HG02981 (cell line): ENCODE results near the gene ZFAND2A.
"Not testable (repeated sequence)": the region's sequence is repeated elsewhere in the genome, so short reads cannot be mapped to it uniquely, and the experiment has no call there.

Source experiments
- ATAC-seq: cut with Tn5 transposase; IDR thresholded peaks from one replicate; pipeline ENCODE4 v1.9.1; 2021; ENCODE audit warnings: mild to moderate bottlenecking, moderate library complexity; ENCODE audit not compliant: unreplicated experiment

Gene ZFAND2A

DNA sequence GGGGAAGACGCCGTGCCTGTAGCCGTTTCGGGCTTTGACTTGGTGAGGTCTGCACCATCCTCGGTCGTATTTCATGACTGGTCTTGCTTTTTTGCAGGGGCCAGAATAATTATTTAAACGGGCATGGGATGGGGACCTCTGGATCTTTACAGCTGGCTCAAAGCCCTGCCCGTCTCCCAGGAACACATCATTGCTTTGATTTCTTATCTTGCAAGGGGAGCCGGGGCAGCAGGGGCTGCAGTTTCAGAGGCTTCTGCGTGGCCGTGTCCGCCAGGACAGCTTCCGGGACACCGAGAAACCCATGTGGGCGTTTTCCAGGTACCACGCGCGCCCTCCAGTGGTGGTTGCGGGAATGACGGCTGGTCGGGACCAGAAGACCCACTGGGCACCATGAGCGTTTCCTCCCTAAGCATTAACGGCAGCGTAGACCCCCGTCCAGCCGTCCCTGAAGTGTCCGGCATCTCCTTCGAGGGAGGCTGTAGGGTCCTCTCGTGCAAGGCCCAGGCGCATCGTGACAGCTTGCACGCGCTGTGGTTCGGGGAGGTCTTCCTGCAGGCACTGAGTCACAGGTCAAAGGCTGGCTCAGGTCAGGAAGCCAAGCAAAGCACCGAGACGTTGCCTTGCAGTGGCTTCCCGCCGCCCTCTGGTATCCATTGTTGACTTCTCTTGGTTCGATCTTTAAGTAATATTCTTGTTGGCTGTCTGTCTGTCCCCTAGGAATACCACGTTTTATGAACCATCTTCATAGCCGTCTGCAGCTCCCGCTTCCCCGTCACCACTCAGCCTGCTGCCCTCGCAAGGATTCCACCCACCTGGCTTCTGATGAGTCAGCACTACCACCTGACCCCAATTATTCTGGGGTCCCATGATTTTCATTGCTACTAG is 16.2 kb upstream of the ZFAND2A start:
- ATAC-seq: no peak

DNA sequence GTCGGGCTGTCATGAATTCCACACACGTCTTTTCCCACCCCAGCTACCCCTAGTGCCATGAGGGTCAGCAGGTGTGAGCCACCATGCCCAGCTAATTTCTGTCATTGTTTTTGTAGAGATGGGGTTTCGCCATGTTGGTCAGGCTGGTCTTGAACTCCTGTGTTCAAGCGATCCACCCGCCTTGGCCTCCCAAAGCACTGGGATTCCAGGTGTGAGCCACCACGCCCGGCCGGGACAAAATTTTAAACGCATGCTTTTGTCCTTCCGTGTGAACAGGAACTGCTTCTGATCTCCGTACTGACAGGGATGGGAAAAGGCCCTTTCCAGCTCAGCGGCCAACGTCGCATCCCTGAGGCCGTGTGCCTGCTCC is 15.6 kb upstream of the ZFAND2A start:
- no peak for ATAC-seq

DNA sequence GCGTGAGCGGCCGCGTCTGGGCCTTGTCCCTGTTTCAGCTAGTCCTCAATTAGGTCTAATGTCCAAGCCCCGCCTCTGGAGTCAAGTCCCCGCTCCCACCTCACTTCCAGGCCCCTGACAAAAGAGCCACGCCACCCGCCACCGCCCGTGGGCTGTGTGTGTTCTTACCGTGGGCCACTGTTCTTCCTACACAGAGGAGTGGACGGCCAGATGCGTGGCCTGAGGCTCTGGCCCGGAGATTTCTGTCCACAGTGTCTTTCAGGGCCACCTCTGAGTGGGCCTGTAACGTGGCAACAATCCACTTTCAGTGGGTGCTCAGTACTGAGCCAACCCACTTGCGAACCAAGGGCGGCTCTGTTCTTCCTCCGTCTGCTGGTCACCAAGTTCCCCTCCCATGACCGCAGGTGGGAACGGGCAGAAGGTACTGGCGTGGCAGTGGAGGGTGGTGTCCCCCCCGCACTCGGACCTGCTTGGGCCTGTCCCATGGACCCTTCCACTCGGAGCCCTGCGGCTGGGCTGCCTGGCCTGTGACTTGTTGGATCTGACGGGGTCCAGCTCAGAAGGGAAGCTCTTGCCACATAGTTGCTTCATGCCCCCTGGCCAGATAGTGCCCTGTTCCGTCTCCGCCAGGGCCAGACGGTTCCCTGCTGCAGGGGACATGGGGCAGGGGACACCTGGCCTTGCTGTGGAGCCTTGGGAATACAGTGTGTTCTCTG is 15.0 kb upstream of the ZFAND2A start:
- no peak for ATAC-seq

DNA sequence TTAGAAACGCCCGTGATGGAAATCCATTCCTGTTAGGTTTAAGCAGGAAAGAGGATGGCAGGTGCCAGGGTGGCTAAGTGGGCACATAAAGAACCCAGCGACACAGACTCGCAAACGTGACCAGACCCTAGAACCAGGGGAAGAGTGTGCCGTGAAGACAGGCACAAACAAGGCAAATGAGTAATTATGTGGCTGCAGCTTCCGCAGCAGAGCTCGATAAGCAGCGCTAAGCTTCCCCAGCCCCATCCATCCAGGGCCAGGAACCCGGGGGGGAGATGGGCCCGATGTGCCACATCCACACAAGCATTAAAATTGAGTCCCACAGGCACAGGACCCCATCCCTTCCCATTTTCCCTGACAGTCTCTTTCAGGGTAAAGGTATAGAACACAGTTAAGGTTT is 14.0 kb upstream of the ZFAND2A start:
- ATAC-seq: no peak

DNA sequence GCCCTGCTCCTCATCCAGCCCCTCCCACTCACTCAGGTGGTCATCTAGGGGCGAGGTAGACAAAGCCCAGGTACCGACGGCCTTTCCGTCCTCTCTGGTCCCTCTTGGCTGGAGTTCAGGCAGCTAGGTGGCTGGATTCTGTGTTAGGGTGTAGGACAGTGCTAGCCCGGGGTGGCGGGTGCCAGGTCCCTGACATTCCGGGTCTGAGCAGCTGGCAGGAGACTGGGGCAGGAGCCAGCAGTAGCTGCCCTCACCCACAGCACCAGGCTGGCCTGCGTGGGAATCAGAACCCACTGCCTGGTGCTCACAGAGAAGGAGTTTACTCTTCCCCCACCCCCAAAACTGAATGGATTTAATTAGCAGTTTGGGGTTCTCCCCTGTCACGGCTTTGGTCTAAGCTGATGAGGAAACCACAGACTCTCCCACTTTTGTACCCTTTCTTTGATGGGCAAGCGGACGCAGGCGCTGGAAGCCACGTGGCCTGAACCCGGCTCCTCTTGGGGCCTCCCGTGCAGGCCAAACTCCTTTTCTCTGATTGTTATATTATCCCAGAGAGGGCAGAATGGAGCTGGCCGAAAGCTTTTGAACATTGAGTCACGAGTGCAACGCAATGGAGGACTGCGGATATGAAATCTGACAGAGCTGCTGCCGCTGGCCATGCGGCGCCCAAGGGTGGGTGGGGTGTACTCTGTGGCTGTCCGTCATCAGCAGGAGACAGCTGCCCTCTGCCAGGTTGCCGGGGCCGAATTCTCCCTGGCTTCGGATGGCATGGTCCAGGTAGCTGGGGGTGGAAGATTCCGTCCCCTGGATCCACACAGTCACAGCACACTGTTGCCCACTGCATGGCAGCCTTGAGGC is 12.9 kb upstream of the ZFAND2A start:
- no peak for ATAC-seq

DNA sequence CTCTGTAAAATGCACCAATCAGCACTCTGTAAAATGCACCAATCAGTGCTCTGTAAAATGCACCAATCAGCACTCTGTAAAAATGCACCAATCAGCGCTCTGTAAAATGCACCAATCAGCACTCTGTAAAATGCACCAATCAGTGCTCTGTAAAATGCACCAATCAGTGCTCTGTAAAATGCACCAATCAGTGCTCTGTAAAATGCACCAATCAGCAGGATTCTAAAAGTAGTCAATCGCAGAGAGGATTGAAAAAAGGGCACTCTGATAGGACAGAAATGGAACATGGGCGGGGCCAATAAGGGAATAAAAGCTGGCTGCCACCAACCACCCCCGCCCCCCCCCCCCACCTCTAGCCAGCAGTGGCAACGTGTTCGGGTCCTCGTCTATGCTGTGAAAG is 11.5 kb upstream of the ZFAND2A start:
- not testable (repeated sequence) for ATAC-seq

DNA sequence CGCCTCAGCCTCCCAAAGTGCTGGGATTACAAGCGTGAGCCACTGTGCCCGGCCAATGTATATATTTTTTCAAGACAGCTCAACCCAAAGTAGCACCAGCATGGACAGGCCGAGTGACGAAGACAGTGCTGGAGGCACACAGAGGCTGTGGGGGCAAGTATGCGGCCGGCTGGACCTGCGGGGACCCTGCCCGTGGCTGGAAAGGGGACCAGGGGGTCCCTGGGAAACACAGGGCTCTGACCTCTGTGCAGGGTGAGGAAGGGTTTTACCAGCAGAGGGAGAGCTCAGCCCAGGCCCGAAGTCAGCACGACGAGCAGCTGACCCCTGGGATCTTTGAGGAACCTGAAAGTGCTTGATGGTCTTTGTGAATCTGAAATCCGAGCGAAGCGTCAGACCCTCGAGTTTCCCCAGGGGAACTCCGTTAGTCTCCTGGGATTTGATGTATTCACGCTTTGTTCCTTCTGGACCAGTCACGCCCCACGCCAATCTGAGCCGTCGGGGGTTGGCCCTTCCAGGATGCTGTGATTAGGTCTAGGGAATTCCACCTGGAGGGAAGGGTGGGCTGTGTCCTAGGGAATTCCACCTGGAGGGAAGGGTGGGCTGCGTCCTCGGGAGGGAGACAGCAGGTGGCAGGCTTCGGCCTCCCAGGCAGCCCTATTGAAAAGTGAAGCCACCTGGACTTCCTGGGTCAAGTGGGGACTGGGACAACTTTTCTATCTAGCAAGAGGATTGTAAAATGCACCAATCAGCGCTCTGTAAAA is 10.9 kb upstream of the ZFAND2A start:
- ATAC-seq: no peak

DNA sequence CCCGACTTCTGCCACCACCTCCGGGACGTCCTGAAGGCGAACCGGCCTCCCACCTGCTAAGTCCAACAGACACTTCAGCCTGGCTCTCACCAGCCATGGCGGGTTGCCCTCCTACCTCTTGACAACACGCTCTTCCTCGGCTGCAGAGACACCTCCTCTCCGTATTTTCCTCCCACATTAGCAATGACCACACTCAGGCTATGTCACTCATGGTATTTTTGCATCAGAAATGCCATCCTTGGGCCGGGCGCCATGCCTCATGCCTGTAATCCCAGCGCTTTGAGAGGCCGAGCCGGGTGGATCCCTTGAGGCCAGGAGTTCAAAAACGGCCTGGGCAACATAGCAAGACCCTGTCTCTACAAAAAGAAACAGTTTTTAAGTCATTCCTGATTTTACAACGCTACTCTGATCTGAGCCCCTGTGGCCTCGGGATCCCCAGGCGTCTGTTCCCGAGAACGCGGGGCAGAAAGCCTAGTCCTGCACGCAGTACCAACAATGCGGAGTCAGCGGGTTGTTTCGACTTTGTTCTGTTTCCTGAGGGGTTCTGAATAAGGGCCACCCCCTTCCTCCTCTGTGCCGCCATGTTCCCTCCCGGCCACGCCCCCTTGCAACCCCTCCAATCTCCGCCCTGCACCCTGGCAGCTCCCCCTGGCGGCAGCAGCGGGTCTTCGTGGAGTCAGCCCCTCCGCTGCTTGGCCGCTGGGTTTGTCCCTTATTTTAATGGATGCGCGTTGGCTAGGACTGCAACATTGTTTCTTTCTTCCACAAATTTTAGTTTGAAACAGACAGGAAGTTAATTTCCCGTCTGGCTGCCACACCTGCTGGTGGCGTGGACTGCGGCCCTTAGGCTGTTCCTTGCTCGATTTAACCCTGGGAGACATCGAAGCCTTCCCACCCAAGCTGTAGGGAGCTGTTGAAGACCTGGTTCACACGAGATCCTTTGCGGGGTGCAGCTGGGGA is 9.7 kb upstream of the ZFAND2A start:
- ATAC-seq: peak; percentile 94

DNA sequence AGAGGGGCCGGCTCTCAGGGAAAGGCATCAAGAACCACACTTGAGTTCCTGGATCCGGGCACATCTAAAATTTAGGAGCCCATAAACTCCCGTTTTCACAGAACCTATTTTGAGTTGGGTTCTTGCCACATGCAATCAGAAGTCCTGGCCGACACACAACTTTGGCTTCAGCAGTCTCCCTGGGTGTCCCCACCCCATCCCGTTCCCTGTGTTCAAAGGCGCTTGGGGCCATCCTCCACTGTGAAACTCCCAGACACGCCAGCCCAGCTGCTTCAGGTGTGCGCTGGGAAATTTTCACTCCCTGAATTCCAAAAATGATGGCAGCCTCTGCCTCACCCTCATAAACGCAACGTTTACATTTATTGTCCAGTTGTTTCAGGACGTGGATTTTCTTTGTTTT is 8.4 kb upstream of the ZFAND2A start:
- ATAC-seq: no peak

DNA sequence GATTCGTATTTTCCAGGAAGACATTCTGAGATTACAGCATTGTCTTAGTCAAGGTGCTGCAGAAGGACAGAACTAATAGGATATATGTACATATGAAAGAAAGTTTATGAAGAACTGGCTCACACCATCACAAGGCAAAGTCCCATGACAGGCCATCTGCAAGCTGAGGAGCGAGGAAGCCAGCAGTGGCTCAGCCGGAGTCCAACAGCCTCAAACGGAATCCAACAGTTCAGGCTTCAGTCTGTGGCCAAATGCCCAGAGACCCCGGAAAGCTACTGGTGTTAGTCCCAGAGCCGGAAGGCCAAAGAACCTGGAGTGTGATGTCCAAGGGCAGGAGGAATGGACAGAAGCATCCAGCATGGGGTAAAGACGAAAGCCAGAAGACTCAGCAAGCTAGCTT is 4.4 kb upstream of the ZFAND2A start:
- ATAC-seq: no peak

DNA sequence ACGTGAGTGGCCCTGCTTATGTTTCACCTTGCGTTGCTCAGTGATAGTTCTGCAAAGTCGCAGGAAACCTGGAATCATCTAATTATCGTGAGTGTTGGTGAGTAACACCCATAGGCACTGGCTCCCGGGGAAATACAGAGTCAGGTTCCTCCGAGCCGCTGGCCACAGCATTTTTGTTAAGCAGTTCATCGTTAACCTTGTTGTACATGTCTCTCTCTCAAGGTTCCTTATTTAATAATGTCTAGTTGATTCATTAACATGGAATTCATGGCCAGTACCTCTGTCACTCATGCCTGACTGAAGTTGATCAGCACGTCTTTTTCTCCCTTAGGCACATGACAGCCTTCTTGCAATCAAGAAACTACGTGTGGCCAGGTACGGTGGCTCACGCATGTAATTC is 3.1 kb upstream of the ZFAND2A start:
- ATAC-seq: no peak

DNA sequence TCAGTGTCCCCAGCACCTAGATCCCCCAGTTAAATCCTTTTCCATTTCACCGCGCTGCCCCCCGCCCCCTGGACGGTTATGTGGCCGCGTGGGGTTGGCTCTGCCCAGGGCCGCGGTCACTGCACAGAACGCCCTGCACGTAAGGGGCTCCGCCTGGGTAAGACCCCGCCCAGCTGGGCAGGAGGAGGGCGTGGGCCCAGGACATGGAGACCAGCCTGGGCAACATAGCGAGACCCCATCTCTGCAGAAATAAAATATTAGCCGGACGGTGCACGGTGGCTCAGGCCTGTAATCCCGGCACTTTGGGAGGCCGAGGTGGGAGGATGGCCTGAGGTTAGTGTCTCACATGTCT is 650 bp upstream of the ZFAND2A start:
- no peak for ATAC-seq

DNA sequence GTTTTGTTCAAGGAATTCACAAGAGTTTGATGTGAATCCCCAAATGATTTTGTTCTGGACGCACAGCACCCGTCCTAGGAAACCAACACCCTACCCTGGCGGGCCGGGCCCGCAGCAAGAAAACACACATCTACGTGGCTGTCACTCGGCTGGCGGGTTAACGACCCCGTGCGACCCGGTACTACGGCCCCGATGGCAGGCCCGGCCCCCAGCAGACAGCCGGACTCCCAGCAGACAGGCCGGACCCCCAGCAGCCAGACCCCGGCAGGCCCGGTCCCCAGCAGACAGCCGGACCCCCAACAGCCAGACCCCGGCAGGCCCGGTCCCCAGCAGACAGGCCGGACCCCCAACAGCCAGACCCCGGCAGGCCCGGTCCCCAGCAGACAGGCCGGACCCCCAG is 765 bp downstream of the ZFAND2A start:
- ATAC-seq: not testable (repeated sequence)

DNA sequence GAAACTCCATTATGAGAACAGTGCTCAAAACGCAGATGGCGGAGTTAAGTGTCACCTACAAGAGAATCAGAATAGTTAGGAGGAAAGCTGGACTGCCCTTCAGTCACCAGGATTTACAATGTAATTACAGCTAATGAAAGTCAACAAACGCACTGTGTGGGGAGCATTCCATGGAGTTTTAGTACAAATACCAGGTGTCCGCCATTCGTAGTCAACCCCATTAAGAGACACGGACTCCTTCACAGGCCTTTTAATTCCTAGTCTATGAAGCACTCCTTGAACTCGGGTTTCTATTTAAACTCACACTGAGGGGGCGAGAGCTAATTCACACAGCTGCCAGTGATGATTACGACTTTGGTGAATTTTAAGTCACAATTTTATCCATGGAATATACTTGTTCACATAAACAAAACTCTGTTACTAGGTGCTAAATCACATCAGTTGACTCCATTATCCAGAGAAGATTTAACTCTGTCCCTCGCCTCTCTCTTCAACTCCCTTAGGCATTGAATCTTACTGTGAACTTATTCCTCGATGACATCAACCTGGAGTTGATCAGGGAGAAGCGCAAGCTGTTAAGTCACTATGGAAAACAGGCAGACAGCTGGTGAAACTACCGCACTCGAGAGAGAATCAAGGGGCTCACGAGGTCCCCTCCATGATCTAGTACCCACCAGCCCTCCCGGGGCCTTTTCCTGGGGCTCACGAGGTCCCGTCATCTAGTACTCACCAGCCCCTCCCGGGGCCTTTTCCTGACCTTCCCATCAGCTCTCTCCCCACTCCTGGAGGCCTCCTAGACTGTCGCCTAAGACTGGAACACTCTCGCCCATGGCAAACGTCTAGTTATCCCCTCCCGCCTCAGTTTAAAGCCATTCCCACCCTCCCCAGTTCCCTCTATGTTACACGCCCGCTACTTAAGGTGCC is 1.5 kb downstream of the ZFAND2A start:
- ATAC-seq: no peak

DNA sequence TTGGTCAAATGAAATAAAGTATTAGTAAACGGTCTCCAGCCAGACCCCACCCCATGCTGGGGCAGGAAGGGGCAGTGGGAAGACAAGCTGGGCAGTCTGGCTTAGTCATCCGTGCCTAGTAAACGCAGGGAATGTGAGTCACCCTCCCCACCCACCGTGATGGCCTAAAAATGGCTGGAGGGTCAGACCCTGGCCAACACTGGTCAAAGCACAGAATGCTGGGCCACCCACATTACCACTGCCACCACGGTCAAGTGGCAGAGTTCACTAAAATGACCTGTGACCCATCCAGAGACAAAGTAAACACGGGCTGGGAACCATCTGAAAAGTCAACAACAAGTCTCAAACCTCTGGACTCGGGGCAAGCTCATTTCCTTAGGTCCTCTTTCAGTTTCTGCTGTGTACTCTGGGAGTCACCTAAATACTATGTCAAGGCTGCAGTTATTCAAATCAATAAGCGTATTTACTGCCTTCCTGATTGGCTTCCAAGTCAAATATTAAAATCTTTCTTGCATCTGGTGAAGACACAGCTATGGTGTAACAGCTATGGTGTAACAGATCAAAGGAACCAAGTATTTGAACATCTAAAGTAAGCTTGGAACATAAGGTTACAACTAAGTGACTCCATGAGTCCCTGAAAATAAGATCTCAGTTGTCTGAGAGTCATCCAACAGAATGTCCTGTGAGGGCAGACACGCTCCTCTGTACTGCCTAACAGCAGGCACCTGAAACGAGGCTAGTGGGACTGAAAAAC is 3.0 kb downstream of the ZFAND2A start:
- ATAC-seq: no peak

DNA sequence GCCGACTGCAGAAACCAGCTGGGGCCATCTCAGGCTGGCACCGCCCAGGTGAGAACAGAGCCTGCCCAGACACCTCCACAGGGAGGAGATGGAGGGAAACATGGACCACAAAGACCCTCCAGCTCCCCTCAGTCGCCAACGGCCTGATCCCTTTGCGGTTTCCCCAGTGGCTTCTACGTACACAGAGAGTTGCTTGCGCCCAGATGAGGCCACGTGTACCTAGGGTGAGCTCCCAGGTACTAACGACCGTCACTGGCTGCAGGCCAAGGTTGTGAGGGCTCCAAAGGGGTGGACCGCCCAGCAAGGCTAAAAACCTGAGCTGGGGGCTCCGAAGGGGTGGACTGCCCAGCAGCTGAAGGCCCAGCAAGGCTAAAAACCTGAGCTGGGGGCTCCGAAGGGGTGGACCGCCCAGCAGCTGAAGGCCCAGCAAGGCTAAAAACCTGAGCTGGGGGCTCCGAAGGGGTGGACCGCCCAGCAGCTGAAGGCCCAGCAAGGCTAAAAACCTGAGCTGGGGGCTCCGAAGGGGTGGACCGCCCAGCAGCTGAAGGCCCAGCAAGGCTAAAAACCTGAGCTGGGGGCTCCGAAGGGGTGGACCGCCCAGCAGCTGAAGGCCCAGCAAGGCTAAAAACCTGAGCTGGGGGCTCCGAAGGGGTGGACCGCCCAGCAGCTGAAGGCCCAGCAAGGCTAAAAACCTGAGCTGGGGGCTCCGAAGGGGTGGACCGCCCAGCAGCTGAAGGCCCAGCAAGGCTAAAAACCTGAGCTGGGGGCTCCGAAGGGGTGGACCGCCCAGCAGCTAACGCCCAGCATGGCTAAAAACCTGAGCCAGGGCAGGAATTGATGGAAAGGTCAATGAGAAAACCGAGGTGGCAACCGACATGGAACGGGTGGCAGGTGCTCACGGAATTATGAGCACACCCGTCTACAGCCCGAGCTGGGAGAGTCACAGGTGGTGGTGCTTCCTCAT is 3.9 kb downstream of the ZFAND2A start:
- not testable (repeated sequence) for ATAC-seq
